ENCODE results near the gene NOS1AP.
"Not testable (repeated sequence)": the region's sequence is repeated elsewhere in the genome, so short reads cannot be mapped to it uniquely, and the experiment has no call there.

The NOS1AP gene

GRCh38 chr1:162059721-162060120 is 9.8 kb upstream of the NOS1AP start:
- DNase-seq (ENCODE audit: low read depth in 2 of 2), result no peak

GRCh38 chr1:162060314-162060713 is 9.2 kb upstream of the NOS1AP start:
- no peak for DNase-seq (ENCODE audit: low read depth in 2 of 2)

DNA sequence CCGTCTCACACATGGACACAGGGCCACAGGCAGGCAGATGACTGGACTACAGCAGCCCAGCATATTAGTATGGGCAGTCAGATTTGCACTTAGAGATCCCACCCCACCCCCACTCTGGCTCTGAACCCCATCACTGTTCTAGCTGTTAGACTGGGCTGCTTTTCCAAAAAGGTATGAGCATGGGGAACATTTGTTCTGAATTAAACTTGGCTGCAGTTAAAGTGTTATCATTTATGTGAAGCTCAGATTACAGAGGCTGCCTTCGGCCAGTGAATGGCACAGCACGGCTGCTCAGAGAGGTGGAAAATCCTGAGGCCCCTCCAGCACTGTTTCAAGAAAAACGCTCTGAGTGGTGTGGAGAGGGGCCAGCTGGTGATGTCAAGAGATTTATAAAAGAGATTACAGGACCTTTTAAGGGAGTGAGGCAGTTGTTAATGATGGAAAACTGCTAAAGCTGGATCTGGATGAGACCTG is 6.9 kb upstream of the NOS1AP start:
- no peak for DNase-seq (ENCODE audit: low read depth in 2 of 2)

DNA sequence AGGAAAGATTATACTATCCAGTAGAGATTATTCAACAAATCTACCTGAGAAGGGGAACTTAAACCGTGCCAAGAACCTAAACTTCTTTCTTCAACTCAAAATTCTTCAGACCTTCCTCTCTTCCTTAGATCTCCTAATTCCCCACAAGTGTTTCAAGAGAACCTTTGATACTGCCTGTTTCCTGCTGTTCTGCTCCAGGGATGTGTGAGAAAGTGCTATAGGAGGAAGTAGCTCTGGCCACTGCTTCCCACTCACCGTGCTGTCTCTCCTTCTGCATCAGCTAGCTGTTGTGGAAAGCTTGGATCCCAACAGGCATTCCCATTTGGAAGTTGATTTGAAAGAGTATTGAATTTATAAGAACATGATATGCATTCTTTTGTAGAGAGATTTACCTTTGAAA is 4.5 kb upstream of the NOS1AP start:
- no peak for DNase-seq (ENCODE audit: low read depth in 2 of 2)

DNA sequence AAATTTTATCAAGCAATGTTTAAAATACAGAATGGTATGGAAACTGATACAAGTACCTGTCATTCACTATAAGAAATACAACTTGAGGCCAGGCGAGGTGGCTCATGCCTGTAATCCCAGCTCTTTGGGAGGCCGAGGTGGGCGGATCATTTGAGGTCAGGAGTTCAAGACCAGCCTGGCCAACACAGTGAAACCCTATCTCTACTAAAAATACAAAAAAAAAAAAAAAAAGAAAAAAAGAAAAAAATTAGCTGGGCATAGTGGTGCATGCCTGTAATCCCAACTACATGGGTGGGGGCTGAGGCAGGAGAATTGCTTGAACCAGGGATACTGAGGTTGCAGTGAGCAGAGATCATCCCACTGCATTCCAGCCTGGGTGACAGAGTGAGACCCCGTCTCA is 2.7 kb upstream of the NOS1AP start:
- DNase-seq (ENCODE audit: low read depth in 2 of 2), result not testable (repeated sequence)

DNA sequence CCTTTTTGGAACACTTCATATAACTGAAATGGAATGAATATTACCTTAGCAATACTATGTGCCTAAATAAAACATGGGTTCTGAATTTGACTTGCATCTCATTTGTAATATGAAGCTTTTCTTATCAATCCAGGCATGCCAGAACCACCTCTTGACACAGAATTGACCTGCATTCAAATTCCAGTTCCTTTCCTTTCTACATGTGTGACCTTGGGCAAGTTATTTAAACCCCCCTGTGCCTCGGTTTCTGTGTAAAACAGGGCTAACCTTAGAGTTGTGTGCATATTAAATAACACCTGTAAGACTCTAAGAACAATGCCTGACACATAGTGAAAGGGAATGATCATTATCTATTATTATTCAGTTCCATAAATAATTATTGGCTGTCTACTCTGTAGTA is 2.0 kb upstream of the NOS1AP start:
- DNase-seq (ENCODE audit: low read depth in 2 of 2), result no peak

DNA sequence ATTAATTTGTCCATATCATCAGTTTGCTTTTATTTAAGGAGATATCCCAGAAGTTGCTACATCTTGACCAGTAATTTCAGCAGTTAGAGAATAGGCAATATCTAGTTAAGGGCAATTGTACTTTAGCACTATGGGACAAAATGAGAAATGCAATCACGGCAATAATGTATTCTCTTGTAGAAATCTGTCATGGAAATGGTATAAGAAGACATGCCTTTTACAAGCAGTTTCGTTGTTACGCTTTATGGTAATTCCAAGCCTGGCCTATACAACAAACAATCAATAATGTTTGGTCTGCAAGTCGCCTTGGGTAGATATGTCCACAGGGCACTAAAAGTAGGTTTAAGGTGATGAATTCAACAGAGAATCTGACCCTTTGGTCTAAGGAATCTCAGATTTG is 1.2 kb upstream of the NOS1AP start:
- no peak for DNase-seq (ENCODE audit: low read depth in 2 of 2)

GRCh38 chr1:162070094-162070748 is 730 bp downstream of the NOS1AP start:
- DNase-seq (ENCODE audit: low read depth in 2 of 2), result no peak

- DNase-seq (ENCODE audit: low read depth in 2 of 2), result no peak
These were observed 1.3 kb downstream of the NOS1AP start for GRCh38 chr1:162070825-162071224.

DNA sequence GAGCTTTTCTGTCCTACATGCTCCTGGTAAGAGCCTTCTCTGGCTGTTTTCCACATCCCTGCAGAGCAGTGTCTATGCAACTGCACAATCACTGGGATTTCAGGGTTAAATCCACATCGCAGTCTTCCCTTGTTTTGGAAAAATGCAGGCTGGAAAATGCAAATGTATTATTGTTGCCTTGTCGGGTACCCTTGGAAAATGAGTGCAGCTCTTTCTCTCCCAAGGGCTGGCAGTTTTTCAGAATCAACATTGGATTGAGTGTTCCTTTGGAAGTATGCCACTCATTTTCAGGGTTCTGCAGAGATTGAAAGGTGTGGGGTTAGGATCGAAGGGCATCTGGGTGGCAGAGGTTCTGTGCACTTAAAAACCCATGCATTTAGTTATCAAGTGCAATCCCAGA is 3.2 kb downstream of the NOS1AP start:
- no peak for DNase-seq (ENCODE audit: low read depth in 2 of 2)

- no peak for DNase-seq (ENCODE audit: low read depth in 2 of 2)
These were observed 5.0 kb downstream of the NOS1AP start for GRCh38 chr1:162074276-162075005.

GRCh38 chr1:162075862-162076261 is 6.4 kb downstream of the NOS1AP start:
- no peak for DNase-seq (ENCODE audit: low read depth in 2 of 2)

GRCh38 chr1:162077648-162078299 is 8.3 kb downstream of the NOS1AP start:
- no peak for DNase-seq (ENCODE audit: low read depth in 2 of 2)

- no peak for DNase-seq (ENCODE audit: low read depth in 2 of 2)
These were observed 9.5 kb downstream of the NOS1AP start for GRCh38 chr1:162079030-162079429.

DNA sequence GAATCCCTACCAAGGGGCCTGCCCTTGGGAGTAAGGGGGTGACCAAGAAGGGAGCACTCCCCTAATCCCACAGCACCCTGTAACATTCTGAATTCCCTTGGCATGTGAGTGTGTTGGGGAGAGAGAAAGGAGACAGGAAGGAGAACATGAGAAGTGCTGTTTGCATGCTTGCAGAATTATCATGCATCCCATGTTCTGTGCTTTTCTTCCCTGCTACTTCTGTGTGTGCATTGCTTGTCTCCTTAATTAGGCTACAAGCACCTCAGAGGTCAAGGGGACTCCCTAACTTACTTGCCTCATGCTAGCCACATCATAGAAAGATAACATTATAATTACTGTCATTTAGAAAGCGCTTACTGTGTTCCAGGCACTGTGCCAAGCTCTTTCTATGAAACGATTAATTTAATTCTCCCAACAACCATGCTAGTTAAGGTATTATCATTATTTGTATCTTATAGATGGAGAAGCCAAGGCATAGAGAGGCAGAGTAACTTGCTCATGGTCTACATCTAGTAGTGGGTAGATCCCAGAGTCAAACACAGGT is 11.1 kb downstream of the NOS1AP start:
- no peak for DNase-seq (ENCODE audit: low read depth in 2 of 2)

- no peak for DNase-seq (ENCODE audit: low read depth in 2 of 2)
These were observed 11.8 kb downstream of the NOS1AP start for GRCh38 chr1:162081316-162081715.

DNA sequence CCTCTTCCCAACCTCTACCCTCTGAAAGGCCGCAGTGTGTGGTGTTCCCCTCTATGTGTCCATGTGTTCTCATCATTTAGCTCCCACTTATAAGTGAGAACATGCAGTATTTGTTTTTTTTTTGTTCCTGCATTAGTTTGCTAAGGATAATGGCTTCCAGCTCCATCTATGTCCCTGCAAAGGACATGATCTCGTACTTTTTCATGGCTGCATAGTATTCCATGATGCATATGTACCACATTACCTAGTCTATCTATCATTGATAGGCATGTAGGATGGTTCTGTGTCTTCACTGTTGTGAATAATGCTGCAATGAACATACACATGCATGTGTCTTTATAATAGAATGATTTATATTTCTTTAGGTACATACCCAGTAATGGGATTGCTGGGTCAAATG is 12.6 kb downstream of the NOS1AP start:
- DNase-seq (ENCODE audit: low read depth in 2 of 2), result not testable (repeated sequence)

- DNase-seq (ENCODE audit: low read depth in 2 of 2), result no peak
These were observed 13.8 kb downstream of the NOS1AP start for GRCh38 chr1:162083273-162083672.

- DNase-seq (ENCODE audit: low read depth in 2 of 2), result no peak
These were observed 16.5 kb downstream of the NOS1AP start for GRCh38 chr1:162085991-162086390.

DNA sequence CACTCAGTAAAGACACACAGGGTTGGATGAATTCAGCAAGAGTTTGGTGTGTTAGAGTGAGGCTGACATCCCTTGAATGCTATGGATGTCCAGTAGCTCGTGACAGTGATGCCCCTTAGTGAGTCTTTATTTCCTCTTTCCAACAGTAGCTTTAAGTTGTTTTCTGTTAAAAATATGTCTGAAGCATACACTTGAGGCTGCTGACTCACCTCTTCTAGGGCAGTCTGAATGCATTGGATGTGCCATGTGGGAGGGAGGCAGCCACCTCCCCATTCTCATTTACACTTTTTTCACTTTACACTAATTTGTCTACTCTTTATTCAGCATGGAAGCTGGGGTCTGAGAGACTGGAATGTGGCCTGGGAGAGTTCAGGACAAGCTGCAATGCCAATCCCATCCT is 17.6 kb downstream of the NOS1AP start:
- DNase-seq (ENCODE audit: low read depth in 2 of 2), result no peak

DNA sequence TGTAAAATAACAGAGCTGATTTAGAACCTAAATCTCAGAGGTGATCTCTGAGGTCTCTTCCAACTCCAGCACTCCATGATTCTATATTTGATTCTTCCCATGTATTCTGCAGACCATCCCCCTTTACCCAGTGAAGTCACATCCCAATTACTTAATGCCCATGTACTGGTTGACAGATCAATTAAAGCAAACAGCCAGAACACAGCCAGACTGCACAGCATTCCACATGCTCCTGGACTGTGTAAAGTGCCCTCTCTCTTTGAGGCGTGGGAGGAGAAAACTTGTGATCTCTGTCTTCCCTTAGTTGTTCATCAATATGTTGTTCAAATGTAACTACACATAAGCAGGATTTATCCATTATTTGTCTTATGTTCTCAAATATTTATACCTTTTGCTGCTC is 18.1 kb downstream of the NOS1AP start:
- DNase-seq (ENCODE audit: low read depth in 2 of 2), result no peak

- no peak for DNase-seq (ENCODE audit: low read depth in 2 of 2)
These were observed 18.9 kb downstream of the NOS1AP start for GRCh38 chr1:162088281-162088969.
